Activated B cell treated with CpG ODN at 0.5 μM for 24 hours (primary cell): ENCODE data around the gene RORB. TPM values are rescaled to one million over a fixed set of nuclear protein-coding genes. Genes with fewer than 3 reads are reported as not detected.

Source experiments
- ATAC-seq: fragments of 200-7000 bp; cut with Tn5 transposase; one replicate; pipeline ENCODE4 v1.10.0; 2021; ENCODE audit warnings: low read depth, mild to moderate bottlenecking, moderate library complexity
- CTCF ChIA-PET: fragments of 350-600 bp; sonication (Branson Sonifier 250); formaldehyde crosslinking; loops from one replicate; lab custom pipeline; 2021; ENCODE audit warnings: antibody characterized with exemption; lab: Charles Lee
- POLR2A ChIA-PET: fragments of 350-600 bp; sonication (Branson Sonifier 250); formaldehyde crosslinking; loops from one replicate; lab custom pipeline; 2021; ENCODE audit warnings: antibody characterized with exemption; lab: Charles Lee
- DNase-seq: peaks from one replicate; pipeline ENCODE4 v3.0.0; 2022
- H3K27ac Mint-ChIP-seq: one replicate; pipeline ENCODE4 v1.8.0; 2020; ENCODE audit warnings: mixed read lengths
- H3K27me3 Mint-ChIP-seq: one replicate; pipeline ENCODE4 v1.8.0; 2021; ENCODE audit warnings: mixed read lengths
- H3K36me3 Mint-ChIP-seq: one replicate; pipeline ENCODE4 v1.8.0; 2021; ENCODE audit warnings: low read depth, mixed read lengths
- H3K4me1 Mint-ChIP-seq: one replicate; pipeline ENCODE4 v1.8.0; 2021; ENCODE audit warnings: mixed read lengths
- H3K4me3 Mint-ChIP-seq: one replicate; pipeline ENCODE4 v1.8.0; 2020; ENCODE audit warnings: mild to moderate bottlenecking, mixed read lengths
- H3K9me3 Mint-ChIP-seq: one replicate; pipeline ENCODE4 v1.8.0; 2020; ENCODE audit warnings: mixed read lengths
- intact Hi-C: fragments of 100-400 bp; cut with micrococcal nuclease; formaldehyde crosslinking; loops from one replicate; pipeline ENCODE4 v1.15.1; 2024
- total RNA-seq: library from RNA; stranded (reverse); gene quantifications from 2 replicates; pipeline ENCODE4 v1.2.3, GENCODE V29; 2022
- TF ChIP-seq, protein P1 (sequence below): fragments of 200-600 bp; IDR thresholded peaks from one replicate; pipeline ENCODE4 v1.8.0; 2022; ENCODE audit warnings: antibody characterized with exemption, mild to moderate bottlenecking

Gene RORB
- total RNA-seq, 1 donor from 2014 or later = not detected

DNA sequence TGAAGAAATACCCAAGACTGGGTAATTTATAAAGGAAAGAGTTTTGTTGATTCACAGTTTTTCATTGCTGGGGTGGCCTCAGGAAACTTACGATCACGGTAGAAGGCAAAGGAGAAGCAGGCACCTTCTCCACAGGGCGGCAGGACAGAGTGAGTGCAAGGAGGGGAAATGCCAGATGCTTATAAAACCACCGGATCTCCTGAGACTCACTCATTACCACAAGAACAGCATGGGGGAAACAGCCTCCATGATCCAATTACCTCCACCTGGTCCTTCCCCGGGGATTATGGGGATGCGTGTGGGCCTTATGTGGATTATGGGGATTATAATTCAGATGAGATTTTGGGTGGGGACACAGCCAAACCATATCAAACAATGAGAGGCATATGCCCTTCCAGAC, 18.5 kb upstream of the RORB start:
- DNase-seq (no peak), ATAC-seq (no peak)
- ChIA-PET POLR2A (no interaction called here), CTCF (no interaction called here)
- TF ChIP-seq, protein P1, sequence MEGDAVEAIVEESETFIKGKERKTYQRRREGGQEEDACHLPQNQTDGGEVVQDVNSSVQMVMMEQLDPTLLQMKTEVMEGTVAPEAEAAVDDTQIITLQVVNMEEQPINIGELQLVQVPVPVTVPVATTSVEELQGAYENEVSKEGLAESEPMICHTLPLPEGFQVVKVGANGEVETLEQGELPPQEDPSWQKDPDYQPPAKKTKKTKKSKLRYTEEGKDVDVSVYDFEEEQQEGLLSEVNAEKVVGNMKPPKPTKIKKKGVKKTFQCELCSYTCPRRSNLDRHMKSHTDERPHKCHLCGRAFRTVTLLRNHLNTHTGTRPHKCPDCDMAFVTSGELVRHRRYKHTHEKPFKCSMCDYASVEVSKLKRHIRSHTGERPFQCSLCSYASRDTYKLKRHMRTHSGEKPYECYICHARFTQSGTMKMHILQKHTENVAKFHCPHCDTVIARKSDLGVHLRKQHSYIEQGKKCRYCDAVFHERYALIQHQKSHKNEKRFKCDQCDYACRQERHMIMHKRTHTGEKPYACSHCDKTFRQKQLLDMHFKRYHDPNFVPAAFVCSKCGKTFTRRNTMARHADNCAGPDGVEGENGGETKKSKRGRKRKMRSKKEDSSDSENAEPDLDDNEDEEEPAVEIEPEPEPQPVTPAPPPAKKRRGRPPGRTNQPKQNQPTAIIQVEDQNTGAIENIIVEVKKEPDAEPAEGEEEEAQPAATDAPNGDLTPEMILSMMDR = no peak
- no peak overlapping the region for H3K27ac Mint-ChIP-seq
- intact Hi-C loops = no loop called here
- no peaks in the 10 kb centered on the region for H3K36me3 Mint-ChIP-seq
- peaks cover 5% of the 10 kb centered on the region for H3K9me3 Mint-ChIP-seq
- H3K27me3 Mint-ChIP-seq = no peaks in the 10 kb centered on the region
- H3K4me1 Mint-ChIP-seq = no peaks in the 10 kb centered on the region
- no peak overlapping the region for H3K4me3 Mint-ChIP-seq

DNA sequence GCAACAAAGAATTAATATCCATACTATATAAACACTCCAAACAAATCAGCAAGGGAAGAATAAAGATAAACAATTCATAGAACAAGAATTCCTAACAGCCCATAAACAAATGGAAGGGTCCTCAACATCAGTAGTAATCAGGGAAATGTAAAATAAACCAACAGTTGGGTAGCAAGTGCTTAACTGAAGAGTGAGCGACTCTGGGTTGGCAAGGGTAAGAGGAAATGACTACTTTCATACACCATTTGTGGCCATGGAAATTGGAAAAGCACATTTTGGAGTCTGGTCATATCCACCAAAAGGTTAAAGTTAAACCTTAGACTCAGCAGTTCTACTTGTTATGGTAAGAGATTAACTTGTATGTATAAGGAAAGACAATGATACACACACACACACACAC, 17.4 kb upstream of the RORB start:
- intact Hi-C loops = no loop called here
- Mint-ChIP-seq H3K36me3 (no peaks in the 10 kb centered on the region), H3K27ac (no peak overlapping the region), H3K9me3 (peaks cover 5% of the 10 kb centered on the region), H3K4me3 (no peak overlapping the region), H3K4me1 (no peaks in the 10 kb centered on the region), H3K27me3 (no peaks in the 10 kb centered on the region)
- TF ChIP-seq, protein P1 = no peak
- ChIA-PET POLR2A (no interaction called here), CTCF (no interaction called here)
- ATAC-seq (no peak), DNase-seq (no peak)

DNA sequence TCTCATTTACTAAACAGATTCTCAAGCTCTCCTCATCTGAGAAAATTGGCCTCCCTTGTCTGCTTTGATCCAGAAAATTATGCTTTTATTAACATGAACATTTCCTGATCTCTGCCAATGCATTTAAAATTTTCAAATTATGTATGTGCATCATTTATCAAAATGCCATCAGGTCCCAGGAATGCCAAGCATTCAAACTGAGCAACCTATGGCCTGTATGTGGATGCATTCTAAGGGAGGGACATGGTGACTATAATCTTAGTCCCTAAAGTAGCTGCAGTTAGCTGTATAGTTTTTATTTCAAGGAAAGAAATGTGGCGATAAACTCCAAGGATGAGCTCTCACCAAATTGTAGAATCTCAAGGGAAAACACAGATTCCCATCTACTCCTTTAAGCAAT, 9.7 kb upstream of the RORB start:
- Mint-ChIP-seq H3K36me3 (no peaks in the 10 kb centered on the region), H3K9me3 (no peaks in the 10 kb centered on the region), H3K27me3 (peaks cover 11% of the 10 kb centered on the region), H3K4me1 (no peaks in the 10 kb centered on the region), H3K4me3 (no peak overlapping the region), H3K27ac (no peak overlapping the region)
- no peak for ATAC-seq
- intact Hi-C loops = no loop called here
- ChIA-PET CTCF (no interaction called here), POLR2A (no interaction called here)
- no peak for DNase-seq
- TF ChIP-seq, protein P1 = no peak

DNA sequence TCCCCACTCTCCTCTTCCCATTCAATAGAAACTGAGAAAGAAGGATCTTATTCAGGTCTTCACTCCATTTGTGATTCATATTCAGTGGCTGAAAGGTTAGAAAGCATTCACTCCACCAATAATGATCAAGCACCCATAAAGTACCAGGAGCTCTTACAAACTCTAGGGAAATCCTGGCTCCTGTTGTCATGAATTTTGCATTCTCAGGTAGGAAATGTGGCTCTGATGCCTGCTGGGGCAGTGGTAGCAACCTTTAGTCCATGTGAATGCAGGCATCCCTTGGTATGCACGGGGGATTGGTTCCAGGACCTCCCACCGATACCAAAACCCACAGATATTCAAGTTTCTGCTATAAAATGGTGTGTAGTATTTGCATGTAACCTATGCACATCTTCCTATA, 3.6 kb upstream of the RORB start:
- intact Hi-C loops = no loop called here

DNA sequence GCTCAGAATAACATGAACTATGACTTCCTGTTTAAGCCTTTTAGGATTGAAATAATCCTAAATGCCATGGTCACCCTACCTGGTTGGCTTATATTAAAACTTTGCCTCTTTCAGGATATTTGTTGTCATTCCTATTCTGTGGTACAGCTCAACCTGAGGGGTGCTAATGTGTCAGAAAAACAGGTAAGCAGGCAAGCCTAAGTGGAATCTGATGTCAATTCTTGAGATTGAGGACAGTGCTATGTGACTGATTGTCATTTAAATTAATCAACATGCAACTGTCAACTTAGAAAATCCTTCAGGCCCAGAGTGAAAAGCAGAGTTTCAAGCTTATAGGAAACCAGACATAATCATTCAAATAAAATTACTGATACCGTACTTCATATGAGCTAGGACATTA, 2.6 kb upstream of the RORB start:
- Mint-ChIP-seq H3K27me3 (peaks cover 38% of the 10 kb centered on the region), H3K4me1 (peaks cover 23% of the 10 kb centered on the region), H3K4me3 (no peak overlapping the region), H3K27ac (no peak overlapping the region), H3K36me3 (peaks cover 6% of the 10 kb centered on the region), H3K9me3 (no peaks in the 10 kb centered on the region)
- intact Hi-C loops = no loop called here
- TF ChIP-seq, protein P1 = no peak
- ChIA-PET CTCF (no interaction called here), POLR2A (no interaction called here)
- no peak for ATAC-seq
- no peak for DNase-seq

More for the DNA sequence above, 3.6 kb upstream of the RORB start:
- no peak for ATAC-seq
- CTCF ChIA-PET = no interaction called here
- DNase-seq = no peak
- no peak overlapping the region for H3K4me3 Mint-ChIP-seq
- TF ChIP-seq, protein P1 = no peak
- H3K27me3 Mint-ChIP-seq = peaks cover 31% of the 10 kb centered on the region
- peaks cover 16% of the 10 kb centered on the region for H3K4me1 Mint-ChIP-seq
- H3K27ac Mint-ChIP-seq = no peak overlapping the region
- peaks cover 6% of the 10 kb centered on the region for H3K36me3 Mint-ChIP-seq
- POLR2A ChIA-PET = no interaction called here
- no peaks in the 10 kb centered on the region for H3K9me3 Mint-ChIP-seq
